Prostate gland (tissue), 2 donors: ENCODE results near the gene EEFSEC.

Experiments
- CTCF ChIP-seq, 4 experiments: fragments of 200-600 bp in 2 of 4; fragments of 450-650 bp in 2 of 4; sonication (generic) in 2 of 4; IDR thresholded peaks; 1 replicate in 3 of 4; 2 replicates in 1 of 4; pipeline ENCODE4 v1.5.1; 2016 to 2019; ENCODE audit warnings: antibody characterized with exemption in 4 of 4, mild to moderate bottlenecking in 2 of 4, moderate library complexity in 2 of 4
- POLR2A ChIP-seq: fragments of 450-650 bp; IDR thresholded peaks from one replicate; pipeline ENCODE4 v1.6.1; 2016; ENCODE audit warnings: antibody characterized with exemption, mild to moderate bottlenecking
- POLR2AphosphoS5 ChIP-seq: sonication (generic); formaldehyde crosslinking; IDR thresholded peaks from one replicate; pipeline ENCODE4 v1.6.1; 2017; ENCODE audit warnings: antibody characterized with exemption

GRCh38 chr3:128319741-128320141 lies 166.5 kb downstream of the EEFSEC start:
- TF ChIP-seq POLR2A, result no peak
- TF ChIP-seq CTCF (IDR thresholded peaks at IDR 0.05), result no peak
- TF ChIP-seq POLR2AphosphoS5, result no peak
